SK-N-SH treated with all-trans-retinoic acid at 6 μM for 48 hours (cell line): ENCODE measurements around the gene CAMTA2.

Experiments used
- ARNTL ChIP-seq: fragments of 450-650 bp; formaldehyde crosslinking; IDR thresholded peaks from 2 replicates; pipeline ENCODE4 v1.5.0; 2020; ENCODE audit warnings: low read depth, mild to moderate bottlenecking, moderate library complexity, borderline replicate concordance
- BACH2 ChIP-seq: fragments of 250-450 bp; sonication (Bioruptor Pico); IDR thresholded peaks from 2 replicates; pipeline ENCODE4 v1.9.0; 2021; ENCODE audit warnings: mild to moderate bottlenecking, borderline replicate concordance

GRCh38 chr17:4960279-4960922 lies 27.1 kb downstream of the CAMTA2 start:
- TF ChIP-seq BACH2 (CRISPR knock-in tag) (no peak), ARNTL (CRISPR knock-in tag) (no peak)
